ENCODE measurements around the gene RASGRF2. TPM values are rescaled to one million over a fixed set of nuclear protein-coding genes. Genes with fewer than 3 reads are reported as not detected.
"Not testable (repeated sequence)": the region's sequence is repeated elsewhere in the genome, so short reads cannot be mapped to it uniquely, and the experiment has no call there.

Gene RASGRF2
- total RNA-seq, 1 experiment from 2014 or later = 0.48 TPM

GRCh38 chr5:81014348-81014747 is 54.2 kb downstream of the RASGRF2 start:
- Histone ChIP-seq H3K36me3 (ENCODE audit: low read depth) (no peaks in the 10 kb centered on the region), H3K27me3 (ENCODE audit: insufficient read depth, low read depth) (no peaks in the 10 kb centered on the region), H3K79me2 (ENCODE audit: low read depth) (no peaks in the 10 kb centered on the region), H3K4me3 (no peak overlapping the region), H3K4me2 (no peak overlapping the region), H3K9me3 (ENCODE audit: insufficient read depth, low read depth) (no peaks in the 10 kb centered on the region), H3K4me1 (replicated peaks; ENCODE audit: insufficient read depth) (no peaks in the 10 kb centered on the region), H3F3A (ENCODE audit: insufficient read depth, low read depth) (no peaks in the 10 kb centered on the region), H3K9me2 (ENCODE audit: insufficient read depth) (no peaks in the 10 kb centered on the region), H4K20me1 (ENCODE audit: insufficient read depth) (no peaks in the 10 kb centered on the region), H3K27ac (no peak overlapping the region), H2AFZ (no peak overlapping the region)
- POLR2A ChIA-PET (ENCODE audit: unreplicated experiment) = no interaction called here
- no peak for DNase-seq
- CTCF ChIA-PET = no interaction called here
- TF ChIP-seq EZH2 (IDR thresholded peaks at IDR 0.05; ENCODE audit: low read depth) (no peak), CTCF (conservative IDR thresholded peaks at IDR 0.05) (no peak)
- BruUV-seq (replicated peaks) = no TSS peak
- intact Hi-C loops (cut with micrococcal nuclease; ENCODE audit: unreplicated experiment) = no loop called here

GRCh38 chr5:81016116-81016515 is 56.0 kb downstream of the RASGRF2 start:
- Histone ChIP-seq H3K9me2 (ENCODE audit: insufficient read depth) (no peaks in the 10 kb centered on the region), H2AFZ (no peak overlapping the region), H3K4me1 (replicated peaks; ENCODE audit: insufficient read depth) (peaks cover 6% of the 10 kb centered on the region; the same call in 1 of the 2 replicates), H3K9me3 (ENCODE audit: insufficient read depth, low read depth) (no peaks in the 10 kb centered on the region), H3F3A (ENCODE audit: insufficient read depth, low read depth) (no peaks in the 10 kb centered on the region), H3K4me3 (no peak overlapping the region), H3K27me3 (ENCODE audit: insufficient read depth, low read depth) (no peaks in the 10 kb centered on the region), H3K4me2 (no peak overlapping the region), H3K36me3 (ENCODE audit: low read depth) (no peaks in the 10 kb centered on the region), H4K20me1 (ENCODE audit: insufficient read depth) (no peaks in the 10 kb centered on the region), H3K79me2 (ENCODE audit: low read depth) (no peaks in the 10 kb centered on the region), H3K27ac (no peak overlapping the region)
- no TSS peak for BruUV-seq (replicated peaks)
- POLR2A ChIA-PET (ENCODE audit: unreplicated experiment) = no interaction called here
- intact Hi-C loops (cut with micrococcal nuclease; ENCODE audit: unreplicated experiment) = no loop called here
- DNase-seq = no peak
- CTCF ChIA-PET = interaction anchor here (0.6 kb wide), 1 partner anchor 75 kb away, joined by 3 read pairs; no protein-coding TSS in a partner anchor
- TF ChIP-seq CTCF (conservative IDR thresholded peaks at IDR 0.05) = no peak
- TF ChIP-seq EZH2 (IDR thresholded peaks at IDR 0.05; ENCODE audit: low read depth) = no peak

- Histone ChIP-seq H3K79me2 (ENCODE audit: low read depth) (no peaks in the 10 kb centered on the region), H3K9me2 (ENCODE audit: insufficient read depth) (no peaks in the 10 kb centered on the region), H3K4me2 (no peak overlapping the region), H3K4me3 (no peak overlapping the region), H3K27ac (no peak overlapping the region), H4K20me1 (ENCODE audit: insufficient read depth) (no peaks in the 10 kb centered on the region), H3K36me3 (ENCODE audit: low read depth) (no peaks in the 10 kb centered on the region), H3K4me1 (replicated peaks; ENCODE audit: insufficient read depth) (peaks cover 7% of the 10 kb centered on the region), H2AFZ (no peak overlapping the region), H3K9me3 (ENCODE audit: insufficient read depth, low read depth) (no peaks in the 10 kb centered on the region), H3F3A (ENCODE audit: insufficient read depth, low read depth) (no peaks in the 10 kb centered on the region), H3K27me3 (ENCODE audit: insufficient read depth, low read depth) (no peaks in the 10 kb centered on the region)
- POLR2A ChIA-PET (ENCODE audit: unreplicated experiment) = no interaction called here
- CTCF ChIA-PET = no interaction called here
- intact Hi-C loops (cut with micrococcal nuclease; ENCODE audit: unreplicated experiment) = no loop called here
- no peak for TF ChIP-seq CTCF (conservative IDR thresholded peaks at IDR 0.05)
- BruUV-seq (replicated peaks) = no TSS peak
- no peak for DNase-seq
These were observed 57.2 kb downstream of the RASGRF2 start for GRCh38 chr5:81017320-81017719.

- H3K4me1 ChIP-seq (replicated peaks; ENCODE audit: insufficient read depth); DNase-seq; H3K79me2 ChIP-seq (ENCODE audit: low read depth); H3K27ac ChIP-seq; H4K20me1 ChIP-seq (ENCODE audit: insufficient read depth); H3K27me3 ChIP-seq (ENCODE audit: insufficient read depth, low read depth); POLR2A ChIA-PET (ENCODE audit: unreplicated experiment); H3K4me2 ChIP-seq; H3K36me3 ChIP-seq (ENCODE audit: low read depth); H2AFZ ChIP-seq; H3K9me2 ChIP-seq (ENCODE audit: insufficient read depth); BruUV-seq (replicated peaks); CTCF ChIA-PET; H3K4me3 ChIP-seq; intact Hi-C loops (cut with micrococcal nuclease; ENCODE audit: unreplicated experiment); H3F3A ChIP-seq (ENCODE audit: insufficient read depth, low read depth); H3K9me3 ChIP-seq (ENCODE audit: insufficient read depth, low read depth): not testable (repeated sequence)
These were observed 58.4 kb downstream of the RASGRF2 start for GRCh38 chr5:81018608-81019007.
